ENCODE data around the gene LEKR1. TPM values are rescaled to one million over a fixed set of nuclear protein-coding genes. Genes with fewer than 3 reads are reported as not detected.

The LEKR1 gene
- total RNA-seq, 1 donor, result 0.36 TPM

GRCh38 chr3:157077565-157077991 is 251.4 kb downstream of the LEKR1 start:
- no peaks in the 10 kb centered on the region for H3K9me3 ChIP-seq (ENCODE audit: low read depth, low read length)
- no peaks in the 10 kb centered on the region for H4K20me1 ChIP-seq (ENCODE audit: insufficient read depth, low read length)
- peak overlapping the region; percentile 54 for H2AFZ ChIP-seq (ENCODE audit: low read length)
- peak overlapping the region; percentile 31 for H3K4me3 ChIP-seq (ENCODE audit: insufficient read depth, low read length)
- H3K79me2 ChIP-seq (ENCODE audit: insufficient read depth, low read length), result no peaks in the 10 kb centered on the region
- no peaks in the 10 kb centered on the region for H3K36me3 ChIP-seq (ENCODE audit: insufficient read depth, low read length)
- no peaks in the 10 kb centered on the region for H3K27me3 ChIP-seq (ENCODE audit: insufficient read depth, low read length)
- H3K27ac ChIP-seq (ENCODE audit: low read depth, low read length), result peak overlapping the region; percentile 91
- H3K4me1 ChIP-seq (ENCODE audit: insufficient read depth, low read length), result peaks cover 43% of the 10 kb centered on the region
- H3K4me2 ChIP-seq (ENCODE audit: insufficient read depth, low read length), result peak overlapping the region; percentile 68
- peak; percentile 86 for DNase-seq (ENCODE audit: insufficient read length, low spot score, missing footprints)
- peak; percentile 61 for TF ChIP-seq CTCF (IDR thresholded peaks at IDR 0.05; ENCODE audit: extremely low read depth, low read depth, low read length)

- no peaks in the 10 kb centered on the region for H3K36me3 ChIP-seq (ENCODE audit: insufficient read depth, low read length)
- no peak for DNase-seq (ENCODE audit: insufficient read length, low spot score, missing footprints)
- peak overlapping the region; percentile 68 for H3K4me2 ChIP-seq (ENCODE audit: insufficient read depth, low read length)
- peak overlapping the region; percentile 91 for H3K27ac ChIP-seq (ENCODE audit: low read depth, low read length)
- no peak for TF ChIP-seq CTCF (IDR thresholded peaks at IDR 0.05; ENCODE audit: extremely low read depth, low read depth, low read length)
- H3K4me1 ChIP-seq (ENCODE audit: insufficient read depth, low read length), result peaks cover 50% of the 10 kb centered on the region
- H3K9me3 ChIP-seq (ENCODE audit: low read depth, low read length), result no peaks in the 10 kb centered on the region
- no peaks in the 10 kb centered on the region for H3K27me3 ChIP-seq (ENCODE audit: insufficient read depth, low read length)
- H4K20me1 ChIP-seq (ENCODE audit: insufficient read depth, low read length), result no peaks in the 10 kb centered on the region
- H3K79me2 ChIP-seq (ENCODE audit: insufficient read depth, low read length), result no peaks in the 10 kb centered on the region
- peak overlapping the region; percentile 31 for H3K4me3 ChIP-seq (ENCODE audit: insufficient read depth, low read length)
- H2AFZ ChIP-seq (ENCODE audit: low read length), result peak overlapping the region; percentile 54
Observed at GRCh38 chr3:157078131-157078810, 252.1 kb downstream of the LEKR1 start.

GRCh38 chr3:157078811-157079185 is 252.6 kb downstream of the LEKR1 start:
- Histone ChIP-seq H3K4me3 (ENCODE audit: insufficient read depth, low read length) (no peak overlapping the region), H3K79me2 (ENCODE audit: insufficient read depth, low read length) (no peaks in the 10 kb centered on the region), H3K36me3 (ENCODE audit: insufficient read depth, low read length) (no peaks in the 10 kb centered on the region), H2AFZ (ENCODE audit: low read length) (no peak overlapping the region), H3K27ac (ENCODE audit: low read depth, low read length) (peak overlapping the region; percentile 91), H3K4me2 (ENCODE audit: insufficient read depth, low read length) (no peak overlapping the region), H3K27me3 (ENCODE audit: insufficient read depth, low read length) (no peaks in the 10 kb centered on the region), H3K9me3 (ENCODE audit: low read depth, low read length) (no peaks in the 10 kb centered on the region), H3K4me1 (ENCODE audit: insufficient read depth, low read length) (peaks cover 50% of the 10 kb centered on the region), H4K20me1 (ENCODE audit: insufficient read depth, low read length) (no peaks in the 10 kb centered on the region)
- no peak for TF ChIP-seq CTCF (IDR thresholded peaks at IDR 0.05; ENCODE audit: extremely low read depth, low read depth, low read length)
- DNase-seq (ENCODE audit: insufficient read length, low spot score, missing footprints), result no peak

- Histone ChIP-seq H3K4me1 (ENCODE audit: insufficient read depth, low read length) (peaks cover 50% of the 10 kb centered on the region), H3K27me3 (ENCODE audit: insufficient read depth, low read length) (no peaks in the 10 kb centered on the region), H3K27ac (ENCODE audit: low read depth, low read length) (no peak overlapping the region), H4K20me1 (ENCODE audit: insufficient read depth, low read length) (no peaks in the 10 kb centered on the region), H3K9me3 (ENCODE audit: low read depth, low read length) (no peaks in the 10 kb centered on the region), H3K4me3 (ENCODE audit: insufficient read depth, low read length) (no peak overlapping the region), H3K79me2 (ENCODE audit: insufficient read depth, low read length) (no peaks in the 10 kb centered on the region), H3K4me2 (ENCODE audit: insufficient read depth, low read length) (no peak overlapping the region), H2AFZ (ENCODE audit: low read length) (no peak overlapping the region), H3K36me3 (ENCODE audit: insufficient read depth, low read length) (no peaks in the 10 kb centered on the region)
- DNase-seq (ENCODE audit: insufficient read length, low spot score, missing footprints), result no peak
- TF ChIP-seq CTCF (IDR thresholded peaks at IDR 0.05; ENCODE audit: extremely low read depth, low read depth, low read length), result no peak
Observed at GRCh38 chr3:157079676-157080369, 253.7 kb downstream of the LEKR1 start.
